H9 (cell line): ENCODE data around the gene CD4. TPM values are rescaled to one million over a fixed set of nuclear protein-coding genes. Genes with fewer than 3 reads are reported as not detected.

Experiments
- DNase-seq: peaks from one replicate; pipeline ENCODE4 v3.0.0-alpha.2; 2017
- H2AFZ ChIP-seq: one replicate; pipeline ENCODE4 v1.6.1; 2013; ENCODE audit warnings: mild to moderate bottlenecking, low read length, control low read depth, moderate library complexity
- H2AK5ac ChIP-seq: 2 replicates; pipeline ENCODE4 v1.6.1; 2013; ENCODE audit warnings: low read length, control low read depth, mixed read lengths; ENCODE audit not compliant: insufficient read length
- H2BK120ac ChIP-seq: one replicate; pipeline ENCODE4 v1.6.1; 2013; ENCODE audit warnings: low read depth, mild to moderate bottlenecking, low read length, control low read depth, inconsistent platforms; ENCODE audit not compliant: poor library complexity, severe bottlenecking
- H2BK12ac ChIP-seq: 2 replicates; pipeline ENCODE4 v1.6.1; 2013; ENCODE audit warnings: low read length, control low read depth, mixed read lengths, low read depth; ENCODE audit not compliant: insufficient read length
- H2BK15ac ChIP-seq: 2 replicates; pipeline ENCODE4 v1.6.1; 2013; ENCODE audit warnings: low read depth, low read length, control low read depth
- H2BK20ac ChIP-seq: one replicate; pipeline ENCODE4 v1.6.1; 2013; ENCODE audit warnings: low read depth, mild to moderate bottlenecking, low read length, control low read depth, inconsistent platforms; ENCODE audit not compliant: poor library complexity, severe bottlenecking
- H2BK5ac ChIP-seq: 2 replicates; pipeline ENCODE4 v1.6.1; 2013; ENCODE audit warnings: low read length, control low read depth, mixed read lengths; ENCODE audit not compliant: insufficient read length
- H3K14ac ChIP-seq: 2 replicates; pipeline ENCODE4 v1.6.1; 2013; ENCODE audit warnings: low read length, control low read depth; ENCODE audit not compliant: insufficient read depth
- H3K18ac ChIP-seq: 2 replicates; pipeline ENCODE4 v1.6.1; 2013; ENCODE audit warnings: low read depth, mild to moderate bottlenecking, mixed read lengths, low read length, control low read depth; ENCODE audit not compliant: insufficient read length
- H3K23ac ChIP-seq: 2 replicates; pipeline ENCODE4 v1.6.1; 2013; ENCODE audit warnings: low read length, control low read depth, mixed read lengths, low read depth; ENCODE audit not compliant: insufficient read length
- H3K23me2 ChIP-seq: 2 replicates; pipeline ENCODE4 v1.6.1; 2013; ENCODE audit warnings: low read depth, mild to moderate bottlenecking, mixed read lengths, low read length, control low read depth; ENCODE audit not compliant: insufficient read length, poor library complexity, severe bottlenecking
- H3K27ac ChIP-seq: 2 replicates; pipeline ENCODE4 v1.5.1; 2013; ENCODE audit warnings: low read length, control low read depth, mixed read lengths, low read depth; ENCODE audit not compliant: insufficient read length
- H3K27me3 ChIP-seq: 2 replicates; pipeline ENCODE4 v1.6.1; 2013; ENCODE audit warnings: low read length, control low read depth, inconsistent platforms; ENCODE audit not compliant: insufficient read depth
- H3K4ac ChIP-seq: 2 replicates; pipeline ENCODE4 v1.6.1; 2013; ENCODE audit warnings: low read depth, mild to moderate bottlenecking, control low read depth, inconsistent platforms, low read length, moderate library complexity
- H3K4me1 ChIP-seq: 2 replicates; pipeline ENCODE4 v1.6.1; 2013; ENCODE audit warnings: low read length, control low read depth, inconsistent platforms; ENCODE audit not compliant: insufficient read depth
- H3K4me2 ChIP-seq: 2 replicates; pipeline ENCODE4 v1.6.1; 2013; ENCODE audit warnings: low read length, control low read depth, mixed read lengths; ENCODE audit not compliant: insufficient read length, insufficient read depth
- H3K56ac ChIP-seq: 2 replicates; pipeline ENCODE4 v1.6.1; 2013; ENCODE audit warnings: low read depth, mild to moderate bottlenecking, mixed read lengths, low read length, control low read depth; ENCODE audit not compliant: insufficient read length
- H3K79me1 ChIP-seq: 2 replicates; pipeline ENCODE4 v1.6.1; 2013; ENCODE audit warnings: low read depth, mild to moderate bottlenecking, moderate library complexity, low read length, control low read depth, inconsistent platforms; ENCODE audit not compliant: insufficient read depth, poor library complexity, severe bottlenecking
- H3K79me2 ChIP-seq: 2 replicates; pipeline ENCODE4 v1.6.1; 2013; ENCODE audit warnings: low read length, control low read depth, inconsistent platforms; ENCODE audit not compliant: insufficient read depth
- H3K9ac ChIP-seq: 2 replicates; pipeline ENCODE4 v1.6.1; 2013; ENCODE audit warnings: low read length, control low read depth, mixed read lengths; ENCODE audit not compliant: insufficient read length; ENCODE audit errors: extremely low read depth
- H3K9me3 ChIP-seq: one replicate; pipeline ENCODE4 v1.6.1; 2013; ENCODE audit warnings: low read depth, low read length, inconsistent platforms; ENCODE audit not compliant: control insufficient read depth
- H3T11ph ChIP-seq: one replicate; pipeline ENCODE4 v1.6.1; 2013; ENCODE audit warnings: mild to moderate bottlenecking, low read length, control low read depth, inconsistent platforms
- H4K20me1 ChIP-seq: one replicate; pipeline ENCODE4 v1.6.1; 2013; ENCODE audit not compliant: control insufficient read depth, insufficient read length, insufficient read depth
- H4K5ac ChIP-seq: 2 replicates; pipeline ENCODE4 v1.6.1; 2013; ENCODE audit warnings: low read depth, mild to moderate bottlenecking, mixed read lengths, low read length, control low read depth; ENCODE audit not compliant: insufficient read length
- H4K8ac ChIP-seq: replicated peaks from 2 replicates; pipeline ENCODE4 v1.6.1; 2013; ENCODE audit warnings: low read length, control low read depth, mixed read lengths, low read depth; ENCODE audit not compliant: insufficient read length
- H4K91ac ChIP-seq: 2 replicates; pipeline ENCODE4 v1.6.1; 2013; ENCODE audit warnings: low read depth, mild to moderate bottlenecking, moderate library complexity, mixed read lengths, low read length, control low read depth; ENCODE audit not compliant: insufficient read length
- H3K27ac Mint-ChIP-seq, 3 experiments: 2 replicates in 2 of 3; 3 replicates in 1 of 3; pipeline ENCODE4 v1.8.0; 2020 to 2021; ENCODE audit warnings: mixed read lengths in 3 of 3, mild to moderate bottlenecking in 1 of 3, moderate library complexity in 1 of 3
- H3K27me3 Mint-ChIP-seq: 2 replicates; pipeline ENCODE4 v1.8.0; 2021; ENCODE audit warnings: low read depth, mild to moderate bottlenecking, moderate library complexity, mixed read lengths
- H3K36me3 Mint-ChIP-seq, 3 experiments: 2 replicates in 2 of 3; 3 replicates in 1 of 3; pipeline ENCODE4 v1.8.0; 2020 to 2021; ENCODE audit warnings: low read depth in 3 of 3, mixed read lengths in 3 of 3; ENCODE audit not compliant: insufficient read depth in 1 of 3
- H3K4me1 Mint-ChIP-seq, 2 experiments: 2 replicates each; pipeline ENCODE4 v1.8.0; 2020; ENCODE audit warnings: mixed read lengths in 2 of 2
- H3K4me3 Mint-ChIP-seq, 2 experiments: 2 replicates in 1 of 2; 3 replicates in 1 of 2; pipeline ENCODE4 v1.8.0; 2020 to 2021; ENCODE audit warnings: mild to moderate bottlenecking in 2 of 2, mixed read lengths in 2 of 2, moderate library complexity in 1 of 2
- H3K9me3 Mint-ChIP-seq, 2 experiments: 2 replicates in 1 of 2; 3 replicates in 1 of 2; pipeline ENCODE4 v1.8.0; 2020; ENCODE audit warnings: mild to moderate bottlenecking in 2 of 2, mixed read lengths in 2 of 2, moderate library complexity in 1 of 2
- WGBS: extraction: QIAGEN DNeasy Blood & Tissue Kit; methylation state at CpG from one replicate; pipeline ENCODE4 v1.1.7; 2013; ENCODE audit warnings: missing lambda C conversion rate, low lambda C conversion rate, mixed read lengths; ENCODE audit not compliant: insufficient read length; ENCODE audit errors: extremely low coverage; 5-methylcytosine and 5-hydroxymethylcytosine counted together
- total RNA-seq: library from RNA; stranded (reverse); gene quantifications from 2 replicates; pipeline ENCODE4 v1.2.1, GENCODE V29; 2021
- TF ChIP-seq, protein P1 (sequence below): fragments of 200-600 bp; sonication (generic); conservative IDR thresholded peaks from 3 replicates; pipeline ENCODE4 v1.8.0; 2021; ENCODE audit warnings: antibody characterized with exemption, mild to moderate bottlenecking

CD4 gene
- total RNA-seq, 1 experiment from 2014 or later: 1.1 TPM

DNA sequence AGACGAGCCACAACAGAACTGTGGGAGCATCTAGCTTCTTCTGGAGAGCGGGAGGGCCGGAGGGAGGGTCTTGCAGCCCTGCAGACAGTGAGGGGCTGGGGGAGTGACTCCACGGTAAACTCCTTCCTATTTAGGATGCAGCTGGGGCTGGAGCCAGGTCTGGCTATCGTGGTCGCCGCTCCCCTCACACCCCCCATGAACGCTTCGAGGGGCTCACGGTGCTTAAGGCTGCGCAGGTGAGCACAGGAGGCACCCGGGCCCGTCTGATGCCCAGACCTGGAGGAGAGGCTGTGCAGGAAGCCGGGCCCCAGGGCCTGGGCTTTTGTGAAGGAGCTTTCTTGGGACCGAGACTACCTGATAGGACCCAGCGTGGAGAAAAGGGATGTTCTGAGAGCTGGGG is 47.5 kb downstream of the CD4 start:
- Histone ChIP-seq H2BK120ac (no peak overlapping the region), H4K8ac (no peak overlapping the region), H3K4ac (no peak overlapping the region), H3K56ac (no peak overlapping the region), H3T11ph (no peak overlapping the region), H2AK5ac (no peak overlapping the region), H4K20me1 (no peaks in the 10 kb centered on the region), H3K27me3 (no peaks in the 10 kb centered on the region), H2AFZ (no peak overlapping the region), H3K27ac (no peak overlapping the region), H3K9me3 (no peaks in the 10 kb centered on the region), H3K4me2 (no peak overlapping the region), H2BK20ac (no peak overlapping the region), H3K79me2 (no peaks in the 10 kb centered on the region), H3K79me1 (no peaks in the 10 kb centered on the region), H3K23ac (no peak overlapping the region), H4K91ac (no peak overlapping the region), H3K14ac (no peak overlapping the region), H3K9ac (no peak overlapping the region), H2BK12ac (no peak overlapping the region), H2BK5ac (no peak overlapping the region), H4K5ac (no peak overlapping the region), H3K23me2 (no peaks in the 10 kb centered on the region), H2BK15ac (no peak overlapping the region), H3K4me1 (no peaks in the 10 kb centered on the region), H3K18ac (no peak overlapping the region)
- Mint-ChIP-seq H3K27me3 (no peaks in the 10 kb centered on the region), H3K4me3 (no peak overlapping the region), H3K27ac (no peak overlapping the region), H3K9me3 (no peaks in the 10 kb centered on the region; a peak in 1 of 5 replicates), H3K36me3 (peaks cover 31 to 71% (median 66%) of the 10 kb centered on the region in 3 experiments; a peak in 6 of 7 replicates), H3K4me1 (peaks cover 4 to 26% of the 10 kb centered on the region in 2 experiments; a peak in 3 of 4 replicates)
- TF ChIP-seq, protein P1, sequence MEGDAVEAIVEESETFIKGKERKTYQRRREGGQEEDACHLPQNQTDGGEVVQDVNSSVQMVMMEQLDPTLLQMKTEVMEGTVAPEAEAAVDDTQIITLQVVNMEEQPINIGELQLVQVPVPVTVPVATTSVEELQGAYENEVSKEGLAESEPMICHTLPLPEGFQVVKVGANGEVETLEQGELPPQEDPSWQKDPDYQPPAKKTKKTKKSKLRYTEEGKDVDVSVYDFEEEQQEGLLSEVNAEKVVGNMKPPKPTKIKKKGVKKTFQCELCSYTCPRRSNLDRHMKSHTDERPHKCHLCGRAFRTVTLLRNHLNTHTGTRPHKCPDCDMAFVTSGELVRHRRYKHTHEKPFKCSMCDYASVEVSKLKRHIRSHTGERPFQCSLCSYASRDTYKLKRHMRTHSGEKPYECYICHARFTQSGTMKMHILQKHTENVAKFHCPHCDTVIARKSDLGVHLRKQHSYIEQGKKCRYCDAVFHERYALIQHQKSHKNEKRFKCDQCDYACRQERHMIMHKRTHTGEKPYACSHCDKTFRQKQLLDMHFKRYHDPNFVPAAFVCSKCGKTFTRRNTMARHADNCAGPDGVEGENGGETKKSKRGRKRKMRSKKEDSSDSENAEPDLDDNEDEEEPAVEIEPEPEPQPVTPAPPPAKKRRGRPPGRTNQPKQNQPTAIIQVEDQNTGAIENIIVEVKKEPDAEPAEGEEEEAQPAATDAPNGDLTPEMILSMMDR: no peak
- WGBS: no CpG with 5 or more reads among the region's 16 CpGs
- DNase-seq: no peak
